ENCODE data around the gene PPIB. TPM values are rescaled to one million over a fixed set of nuclear protein-coding genes. Genes with fewer than 3 reads are reported as not detected.

Gene PPIB
- total and polyA plus RNA-seq, 2 experiments from 2014 or later: 1,188 to 1,748 TPM

GRCh38 chr15:64138331-64138941 lies 24.4 kb downstream of the PPIB start:
- WGBS, 2 experiments (ENCODE audit: low coverage in 1 of 2, low lambda C conversion rate in 2 of 2, missing lambda C conversion rate in 2 of 2): 70 to 72% methylated on average over 4 of the region's 4 CpGs
- H3K4me1 ChIP-seq (ENCODE audit: insufficient read depth): no peaks in the 10 kb centered on the region

GRCh38 chr15:64137226-64137833 lies 25.5 kb downstream of the PPIB start:
- peaks cover 35% of the 10 kb centered on the region for H3K36me3 ChIP-seq (ENCODE audit: low read depth)
- no peak for DNase-seq

More at GRCh38 chr15:64138331-64138941, 24.4 kb downstream of the PPIB start:
- in situ Hi-C loops (cut with MboI): no loop called here
- H3K79me2 ChIP-seq (ENCODE audit: insufficient read depth): no peaks in the 10 kb centered on the region
- H3K9me2 ChIP-seq (ENCODE audit: insufficient read depth): no peaks in the 10 kb centered on the region
- no peak overlapping the region for H3K4me2 ChIP-seq (ENCODE audit: unreplicated experiment)
- no peaks in the 10 kb centered on the region for H3F3A ChIP-seq (ENCODE audit: insufficient read depth)
- peaks cover 33% of the 10 kb centered on the region for H3K36me3 ChIP-seq (ENCODE audit: low read depth)
- no peak overlapping the region for H3K4me3 ChIP-seq
- no peak overlapping the region for H2AFZ ChIP-seq
- no peak for TF ChIP-seq EZH2phosphoT487 (IDR thresholded peaks at IDR 0.05; ENCODE audit: insufficient read depth, low read depth)
- no peak for TF ChIP-seq EZH2 (IDR thresholded peaks at IDR 0.05; ENCODE audit: insufficient read depth, poor library complexity, severe bottlenecking)
- no peaks in the 10 kb centered on the region for H3K27me3 ChIP-seq (replicated peaks; ENCODE audit: insufficient read depth)
- no peak overlapping the region for H3K27ac ChIP-seq
- no peaks in the 10 kb centered on the region for H4K20me1 ChIP-seq (ENCODE audit: insufficient read depth)
- H3K9me3 ChIP-seq (ENCODE audit: low read depth): no peaks in the 10 kb centered on the region
- DNase-seq: no peak
- H3K9ac ChIP-seq: no peak overlapping the region

GRCh38 chr15:64136347-64136746 lies 26.5 kb downstream of the PPIB start:
- in situ Hi-C loops (cut with MboI): no loop called here
- peaks cover 39% of the 10 kb centered on the region for H3K36me3 ChIP-seq (ENCODE audit: low read depth)
- no peaks in the 10 kb centered on the region for H3F3A ChIP-seq (ENCODE audit: insufficient read depth)
- no peaks in the 10 kb centered on the region for H3K27me3 ChIP-seq (replicated peaks; ENCODE audit: insufficient read depth)
- H3K4me1 ChIP-seq (ENCODE audit: insufficient read depth): no peaks in the 10 kb centered on the region
- WGBS, 2 experiments (ENCODE audit: low coverage in 1 of 2, low lambda C conversion rate in 2 of 2, missing lambda C conversion rate in 2 of 2): 87 to 91% methylated on average over 7 of the region's 7 CpGs
- DNase-seq: no peak
- H3K4me2 ChIP-seq (ENCODE audit: unreplicated experiment): no peak overlapping the region
- H3K9ac ChIP-seq: no peak overlapping the region
- TF ChIP-seq EZH2phosphoT487 (IDR thresholded peaks at IDR 0.05; ENCODE audit: insufficient read depth, low read depth): no peak
- TF ChIP-seq EZH2 (IDR thresholded peaks at IDR 0.05; ENCODE audit: insufficient read depth, poor library complexity, severe bottlenecking): no peak
- no peak overlapping the region for H3K27ac ChIP-seq
- no peaks in the 10 kb centered on the region for H3K79me2 ChIP-seq (ENCODE audit: insufficient read depth)
- H2AFZ ChIP-seq: no peak overlapping the region
- no peaks in the 10 kb centered on the region for H3K9me2 ChIP-seq (ENCODE audit: insufficient read depth)
- no peaks in the 10 kb centered on the region for H3K9me3 ChIP-seq (ENCODE audit: low read depth)
- no peak overlapping the region for H3K4me3 ChIP-seq
- no peaks in the 10 kb centered on the region for H4K20me1 ChIP-seq (ENCODE audit: insufficient read depth)

More at GRCh38 chr15:64137226-64137833, 25.5 kb downstream of the PPIB start:
- TF ChIP-seq EZH2 (IDR thresholded peaks at IDR 0.05; ENCODE audit: insufficient read depth, poor library complexity, severe bottlenecking) (no peak), EZH2phosphoT487 (IDR thresholded peaks at IDR 0.05; ENCODE audit: insufficient read depth, low read depth) (no peak)
- Histone ChIP-seq H3K9me3 (ENCODE audit: low read depth) (no peaks in the 10 kb centered on the region), H4K20me1 (ENCODE audit: insufficient read depth) (no peaks in the 10 kb centered on the region), H3F3A (ENCODE audit: insufficient read depth) (no peaks in the 10 kb centered on the region), H3K4me3 (no peak overlapping the region), H3K4me2 (ENCODE audit: unreplicated experiment) (no peak overlapping the region), H3K9ac (no peak overlapping the region), H3K27ac (no peak overlapping the region), H3K27me3 (replicated peaks; ENCODE audit: insufficient read depth) (no peaks in the 10 kb centered on the region), H3K9me2 (ENCODE audit: insufficient read depth) (no peaks in the 10 kb centered on the region), H3K4me1 (ENCODE audit: insufficient read depth) (no peaks in the 10 kb centered on the region), H2AFZ (no peak overlapping the region), H3K79me2 (ENCODE audit: insufficient read depth) (no peaks in the 10 kb centered on the region)
- 68 to 71% methylated on average over 8 of the region's 8 CpGs for WGBS, 2 experiments (ENCODE audit: low coverage in 1 of 2, low lambda C conversion rate in 2 of 2, missing lambda C conversion rate in 2 of 2)
- in situ Hi-C loops (cut with MboI): no loop called here

- DNase-seq: no peak
Measured at GRCh38 chr15:64134345-64134829, 28.4 kb downstream of the PPIB start.

More at GRCh38 chr15:64134345-64134829, 28.4 kb downstream of the PPIB start:
- no peaks in the 10 kb centered on the region for H4K20me1 ChIP-seq (ENCODE audit: insufficient read depth)
- no peak overlapping the region for H2AFZ ChIP-seq
- H3K4me3 ChIP-seq: no peak overlapping the region
- H3K27me3 ChIP-seq (replicated peaks; ENCODE audit: insufficient read depth): no peaks in the 10 kb centered on the region
- no peaks in the 10 kb centered on the region for H3F3A ChIP-seq (ENCODE audit: insufficient read depth)
- no peak overlapping the region for H3K27ac ChIP-seq
- 85 to 89% methylated on average over 8 to 9 of the region's 9 CpGs for WGBS, 2 experiments (ENCODE audit: low coverage in 1 of 2, low lambda C conversion rate in 2 of 2, missing lambda C conversion rate in 2 of 2)
- no peak for TF ChIP-seq EZH2 (IDR thresholded peaks at IDR 0.05; ENCODE audit: insufficient read depth, poor library complexity, severe bottlenecking)
- TF ChIP-seq EZH2phosphoT487 (IDR thresholded peaks at IDR 0.05; ENCODE audit: insufficient read depth, low read depth): no peak
- H3K79me2 ChIP-seq (ENCODE audit: insufficient read depth): no peaks in the 10 kb centered on the region
- no peak overlapping the region for H3K9ac ChIP-seq
- H3K4me1 ChIP-seq (ENCODE audit: insufficient read depth): no peaks in the 10 kb centered on the region
- H3K9me2 ChIP-seq (ENCODE audit: insufficient read depth): no peaks in the 10 kb centered on the region
- H3K4me2 ChIP-seq (ENCODE audit: unreplicated experiment): no peak overlapping the region
- peaks cover 54% of the 10 kb centered on the region for H3K36me3 ChIP-seq (ENCODE audit: low read depth)
- H3K9me3 ChIP-seq (ENCODE audit: low read depth): no peaks in the 10 kb centered on the region
- in situ Hi-C loops (cut with MboI): no loop called here
